HG03354 (cell line): Measurements from ENCODE around the gene SRP72.

ENCODE experiments used
- ATAC-seq: cut with Tn5 transposase; IDR thresholded peaks from one replicate; pipeline ENCODE4 v1.9.1; 2021; ENCODE audit warnings: mild to moderate bottlenecking; ENCODE audit not compliant: unreplicated experiment, poor library complexity, severe bottlenecking

Gene SRP72

GRCh38 chr4:56537147-56537546 lies 69.7 kb downstream of the SRP72 start:
- ATAC-seq: no peak

- no peak for ATAC-seq
These were observed 73.4 kb downstream of the SRP72 start for GRCh38 chr4:56540826-56541225.

- peak; percentile 98 for ATAC-seq
These were observed 77.2 kb downstream of the SRP72 start for GRCh38 chr4:56544573-56545131.

GRCh38 chr4:56550642-56551041 lies 83.2 kb downstream of the SRP72 start:
- ATAC-seq: no peak

GRCh38 chr4:56551516-56551915 lies 84.1 kb downstream of the SRP72 start:
- no peak for ATAC-seq

- ATAC-seq: no peak
These were observed 84.9 kb downstream of the SRP72 start for GRCh38 chr4:56552273-56552672.
